Activated CD4-positive, alpha-beta T cell treated with anti-CD3 and anti-CD28 coated beads, Interleukin-2, amount 10 ng/mL, durations not matched to agents 7 days and 5 days (primary cell): ENCODE data around the gene SLC23A3. TPM values are rescaled to one million over a fixed set of nuclear protein-coding genes. Genes with fewer than 3 reads are reported as not detected.

Experiments used
- CTCF ChIA-PET: fragments of 350-600 bp; sonication (Branson Sonifier 250); formaldehyde crosslinking; loops from one replicate; lab custom pipeline; 2021; ENCODE audit warnings: antibody characterized with exemption; lab: Charles Lee
- POLR2A ChIA-PET: fragments of 350-600 bp; sonication (Branson Sonifier 250); formaldehyde crosslinking; loops from one replicate; lab custom pipeline; 2021; ENCODE audit warnings: antibody characterized with exemption; lab: Charles Lee
- DNase-seq: peaks from one replicate; pipeline ENCODE4 v3.0.0-alpha.2; 2020
- H3K27ac Mint-ChIP-seq: one replicate; pipeline ENCODE4 v1.8.0; 2021; ENCODE audit warnings: mild to moderate bottlenecking, moderate library complexity, mixed read lengths
- H3K27me3 Mint-ChIP-seq: one replicate; pipeline ENCODE4 v1.8.0; 2021; ENCODE audit warnings: mixed read lengths
- H3K36me3 Mint-ChIP-seq: one replicate; pipeline ENCODE4 v1.8.0; 2021; ENCODE audit warnings: low read depth, mixed read lengths
- H3K4me1 Mint-ChIP-seq: one replicate; pipeline ENCODE4 v1.8.0; 2021; ENCODE audit warnings: mixed read lengths
- H3K4me3 Mint-ChIP-seq: one replicate; pipeline ENCODE4 v1.8.0; 2021; ENCODE audit warnings: mild to moderate bottlenecking, moderate library complexity, mixed read lengths
- H3K9me3 Mint-ChIP-seq: one replicate; pipeline ENCODE4 v1.8.0; 2021; ENCODE audit warnings: mixed read lengths
- total RNA-seq, 2 experiments: library from RNA; stranded (reverse); gene quantifications; one replicate each; pipeline ENCODE4 v1.2.3, GENCODE V29; 2021

SLC23A3 gene
- total RNA-seq, 2 experiments from 2014 or later, result 2.3 to 2.8 TPM

DNA sequence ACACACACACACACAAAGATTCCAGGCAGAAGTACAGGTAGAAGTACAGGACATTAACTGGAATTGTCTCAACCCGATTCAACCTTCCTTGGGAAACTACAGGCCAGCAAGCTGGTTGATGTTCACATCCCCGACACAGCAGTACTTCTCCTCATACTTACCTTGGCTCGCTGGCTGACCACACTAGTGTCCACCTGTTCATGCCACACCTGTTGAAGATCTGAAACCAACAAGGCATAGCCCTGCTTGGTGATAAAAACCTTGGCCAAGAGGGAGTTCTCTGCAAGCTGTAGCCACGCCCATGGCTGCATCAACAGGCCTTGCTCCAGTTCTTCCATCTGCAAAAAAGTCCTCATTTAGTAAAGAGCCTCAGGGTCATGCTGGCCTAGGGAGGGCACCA lies 11.8 kb downstream of the SLC23A3 start:
- no peak overlapping the region for H3K4me3 Mint-ChIP-seq
- DNase-seq, result no peak
- H3K27ac Mint-ChIP-seq, result no peak overlapping the region
- no peaks in the 10 kb centered on the region for H3K27me3 Mint-ChIP-seq
- POLR2A ChIA-PET, result no interaction called here
- peaks cover 31% of the 10 kb centered on the region for H3K4me1 Mint-ChIP-seq
- H3K36me3 Mint-ChIP-seq, result peaks cover 18% of the 10 kb centered on the region
- H3K9me3 Mint-ChIP-seq, result no peaks in the 10 kb centered on the region
- CTCF ChIA-PET, result interaction anchor here (1.0 to 9.2 kb wide), 6 partner anchors 9 to 138 kb away, joined by 3 to 85 read pairs (median 10); no protein-coding TSS in a partner anchor

DNA sequence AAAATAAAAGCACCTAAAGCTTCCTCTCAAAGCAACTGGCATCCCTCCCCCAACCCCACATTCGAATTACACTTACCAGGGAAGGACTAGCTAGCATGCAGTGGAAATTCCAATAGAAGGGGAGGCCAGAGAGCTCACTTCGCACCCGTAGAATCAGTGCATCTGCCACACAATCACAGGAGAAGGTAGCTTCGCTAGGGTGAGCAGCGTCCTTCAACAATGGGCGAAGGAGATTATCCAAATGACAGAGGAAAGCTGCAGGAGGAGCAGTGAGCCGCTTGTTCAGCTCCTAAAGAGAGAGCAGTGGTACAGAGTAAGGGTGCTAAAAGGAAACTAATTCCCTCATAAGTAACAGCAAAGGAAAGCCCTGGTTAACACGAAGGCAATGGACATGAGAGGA lies 12.4 kb downstream of the SLC23A3 start:
- peaks cover 18% of the 10 kb centered on the region for H3K36me3 Mint-ChIP-seq
- H3K27ac Mint-ChIP-seq, result no peak overlapping the region
- peaks cover 31% of the 10 kb centered on the region for H3K4me1 Mint-ChIP-seq
- H3K4me3 Mint-ChIP-seq, result no peak overlapping the region
- H3K9me3 Mint-ChIP-seq, result no peaks in the 10 kb centered on the region
- H3K27me3 Mint-ChIP-seq, result no peaks in the 10 kb centered on the region
- no peak for DNase-seq
- ChIA-PET POLR2A (no interaction called here), CTCF (interaction anchor here (0.6 to 9.2 kb wide), 4 partner anchors 18 to 138 kb away, joined by 3 to 85 read pairs (median 8); no protein-coding TSS in a partner anchor)

DNA sequence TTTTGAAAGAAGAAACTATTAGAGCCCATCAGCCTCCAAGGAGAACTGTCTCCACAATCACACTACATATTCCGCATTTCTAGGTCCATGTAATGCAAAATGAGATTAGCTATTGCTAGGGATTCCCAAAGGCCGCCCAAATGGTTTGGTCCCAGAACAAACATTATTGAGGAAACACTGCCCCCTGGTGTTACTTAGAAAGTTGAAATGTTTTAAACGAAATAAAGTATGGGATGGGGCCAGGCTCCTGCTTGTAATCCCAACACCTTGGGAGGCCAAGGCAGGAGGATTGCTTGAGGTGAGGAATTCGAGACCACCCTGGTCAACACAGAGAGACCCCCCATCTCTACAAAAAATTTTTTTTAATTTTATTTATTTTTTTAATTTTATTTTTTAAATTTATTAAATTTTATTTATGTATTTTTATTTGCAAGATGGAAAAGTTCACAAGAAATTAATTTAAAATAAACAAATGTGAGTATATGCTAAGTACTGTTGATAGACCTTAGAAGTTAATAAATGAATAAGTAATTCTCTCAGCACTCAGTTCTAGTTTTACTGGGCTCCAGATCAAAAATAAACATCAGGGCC lies 14.7 kb downstream of the SLC23A3 start:
- ChIA-PET CTCF (interaction anchor here (0.7 to 9.2 kb wide), 13 partner anchors 16 to 175 kb away, joined by 3 to 85 read pairs (median 4); no protein-coding TSS in a partner anchor), POLR2A (no interaction called here)
- no peak overlapping the region for H3K27ac Mint-ChIP-seq
- no peak overlapping the region for H3K4me3 Mint-ChIP-seq
- DNase-seq, result peak; percentile 62
- H3K4me1 Mint-ChIP-seq, result peaks cover 21% of the 10 kb centered on the region
- no peaks in the 10 kb centered on the region for H3K9me3 Mint-ChIP-seq
- no peaks in the 10 kb centered on the region for H3K27me3 Mint-ChIP-seq
- peaks cover 22% of the 10 kb centered on the region for H3K36me3 Mint-ChIP-seq

DNA sequence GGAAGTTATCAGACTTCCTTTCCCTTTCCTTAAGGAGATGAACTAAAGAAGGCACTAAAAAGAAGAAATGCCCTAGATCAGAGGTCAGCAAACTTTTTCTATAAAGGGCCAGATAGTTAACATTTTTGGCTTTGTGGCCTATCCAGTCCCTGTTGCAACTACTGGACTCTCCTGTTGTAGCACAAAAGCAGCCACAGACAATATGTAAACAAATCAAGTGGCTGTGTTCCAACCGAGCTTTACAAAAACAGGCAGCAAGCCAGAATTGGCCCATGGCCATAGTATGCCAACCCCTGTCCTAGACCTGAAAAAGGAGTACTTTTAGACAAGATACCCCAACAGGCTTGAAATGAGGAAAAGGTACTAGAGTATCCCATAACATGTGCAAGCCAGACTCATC lies 20.2 kb downstream of the SLC23A3 start:
- CTCF ChIA-PET, result interaction anchor here (0.8 to 1.5 kb wide), 3 partner anchors 77 to 170 kb away, joined by 3 to 4 read pairs (median 4); no protein-coding TSS in a partner anchor
- POLR2A ChIA-PET, result no interaction called here
- Mint-ChIP-seq H3K27ac (no peak overlapping the region), H3K27me3 (no peaks in the 10 kb centered on the region), H3K9me3 (no peaks in the 10 kb centered on the region), H3K4me1 (no peaks in the 10 kb centered on the region), H3K36me3 (peaks cover 23% of the 10 kb centered on the region), H3K4me3 (no peak overlapping the region)
- no peak for DNase-seq

DNA sequence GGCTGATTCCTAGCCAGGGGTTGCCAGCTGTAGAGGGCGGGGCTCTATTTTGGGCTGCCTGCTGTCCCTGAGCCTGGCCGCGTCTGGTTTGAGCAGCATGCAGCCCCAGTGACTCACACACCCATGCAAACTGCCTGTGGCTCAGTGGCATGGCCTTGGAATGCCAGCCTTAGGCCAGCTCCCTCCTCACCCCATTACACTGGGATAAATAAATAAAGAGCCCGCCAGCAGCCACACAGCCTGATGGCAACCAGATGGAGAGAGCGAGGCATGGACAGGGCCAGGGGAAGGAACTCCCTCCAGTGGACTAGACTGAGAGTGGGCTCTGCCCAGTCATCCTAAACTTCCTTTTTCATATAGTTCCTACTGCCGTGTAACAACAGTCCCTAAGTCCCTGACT lies 27.5 kb downstream of the SLC23A3 start:
- peaks cover 27% of the 10 kb centered on the region for H3K36me3 Mint-ChIP-seq
- no peaks in the 10 kb centered on the region for H3K4me1 Mint-ChIP-seq
- no peaks in the 10 kb centered on the region for H3K9me3 Mint-ChIP-seq
- ChIA-PET POLR2A (no interaction called here), CTCF (interaction anchor here (1.4 to 1.5 kb wide), 2 partner anchors 17 to 84 kb away, joined by 5 to 6 read pairs; no protein-coding TSS in a partner anchor)
- no peak overlapping the region for H3K27ac Mint-ChIP-seq
- no peak overlapping the region for H3K4me3 Mint-ChIP-seq
- no peak for DNase-seq
- no peaks in the 10 kb centered on the region for H3K27me3 Mint-ChIP-seq

DNA sequence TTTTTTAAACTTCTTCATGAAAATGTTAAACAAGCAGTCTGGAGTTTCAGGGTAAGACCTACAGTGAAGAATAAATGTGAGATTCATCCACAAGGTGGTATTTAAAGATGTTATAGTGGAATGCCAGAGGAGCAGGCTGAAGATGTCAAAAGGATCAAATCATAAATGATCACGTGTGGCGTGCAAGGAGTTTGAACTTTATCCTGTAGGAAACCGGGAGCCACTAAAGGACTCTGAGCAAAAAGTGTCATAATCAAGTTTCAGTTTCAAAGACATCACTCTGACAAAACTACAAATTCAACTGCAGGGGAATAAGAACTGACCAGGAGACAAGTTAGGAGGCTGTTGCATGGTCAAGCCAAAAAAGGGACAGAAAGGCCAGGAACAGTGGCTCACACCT lies 29.1 kb downstream of the SLC23A3 start:
- no peak for DNase-seq
- Mint-ChIP-seq H3K36me3 (peaks cover 19% of the 10 kb centered on the region), H3K27me3 (no peaks in the 10 kb centered on the region), H3K4me3 (no peak overlapping the region), H3K27ac (no peak overlapping the region), H3K9me3 (no peaks in the 10 kb centered on the region), H3K4me1 (no peaks in the 10 kb centered on the region)
- ChIA-PET POLR2A (no interaction called here), CTCF (interaction anchor here (1.5 kb wide), 1 partner anchor 18 kb away, joined by 6 read pairs; no protein-coding TSS in a partner anchor)

DNA sequence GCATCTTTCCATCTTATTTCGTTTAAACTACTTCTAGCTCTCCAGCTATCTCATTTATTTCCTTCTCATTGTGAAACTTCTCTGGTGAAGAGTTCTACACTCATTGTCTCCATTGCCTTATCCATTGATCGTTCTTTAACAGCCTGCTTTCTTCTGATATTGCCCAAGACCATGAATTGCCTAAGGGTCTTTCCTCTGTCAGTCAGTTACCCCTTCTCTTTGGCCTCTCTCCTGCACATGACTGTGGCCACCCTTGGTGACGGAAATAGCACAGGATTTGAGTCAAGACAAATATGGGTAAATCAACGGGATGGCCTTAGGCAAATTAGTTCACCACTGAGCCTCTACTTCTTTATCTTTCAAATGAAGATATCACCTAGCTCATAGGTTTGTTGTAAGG lies 35.9 kb downstream of the SLC23A3 start:
- no peak for DNase-seq
- Mint-ChIP-seq H3K27ac (no peak overlapping the region), H3K27me3 (no peaks in the 10 kb centered on the region), H3K4me3 (no peak overlapping the region), H3K9me3 (no peaks in the 10 kb centered on the region), H3K36me3 (no peaks in the 10 kb centered on the region), H3K4me1 (no peaks in the 10 kb centered on the region)
- ChIA-PET POLR2A (no interaction called here), CTCF (interaction anchor here (0.9 to 1.4 kb wide), 4 partner anchors 11 to 104 kb away, joined by 3 to 5 read pairs (median 4); no protein-coding TSS in a partner anchor)

DNA sequence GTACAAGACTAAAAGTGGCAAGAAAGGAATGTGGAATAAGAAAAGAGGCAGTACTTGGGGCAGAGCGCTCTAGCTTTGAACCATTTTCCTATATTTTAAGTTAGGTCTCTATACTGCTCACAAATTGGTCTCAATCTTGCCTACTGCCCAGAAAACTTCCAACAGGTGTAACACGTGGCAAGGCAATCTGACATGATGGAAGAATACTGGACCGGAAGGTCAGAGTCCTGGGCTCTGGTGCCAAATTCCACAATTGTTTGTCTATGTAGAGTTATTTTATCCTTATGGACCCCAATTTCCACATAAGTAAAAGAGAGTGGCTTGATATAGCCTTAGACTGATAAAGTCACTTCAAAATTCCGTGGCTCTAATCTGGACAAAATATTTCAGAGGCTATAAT lies 38.1 kb downstream of the SLC23A3 start:
- no peaks in the 10 kb centered on the region for H3K27me3 Mint-ChIP-seq

DNA sequence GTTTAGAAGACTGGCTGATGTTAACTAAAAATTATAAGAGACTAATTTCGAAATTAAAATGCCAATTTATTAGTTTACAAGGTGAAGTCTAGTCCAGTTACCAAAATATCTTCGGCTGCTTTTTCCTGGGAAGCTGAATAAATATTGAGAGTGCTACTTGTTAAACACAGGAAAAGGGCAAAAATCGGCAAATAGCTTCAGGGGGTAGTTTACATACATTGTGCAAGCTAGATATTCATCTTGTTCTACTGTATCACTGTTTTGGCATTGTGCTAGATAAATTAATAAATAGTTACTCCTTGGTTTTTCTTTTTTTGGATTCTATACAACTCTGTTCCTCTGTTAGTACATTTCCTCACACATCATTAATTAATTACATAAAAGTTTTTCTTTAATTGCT lies 38.5 kb downstream of the SLC23A3 start:
- no peak overlapping the region for H3K27ac Mint-ChIP-seq
- CTCF ChIA-PET, result interaction anchor here (0.6 to 1.3 kb wide), 3 partner anchors 17 to 80 kb away, joined by 4 to 5 read pairs (median 4); no protein-coding TSS in a partner anchor
- H3K36me3 Mint-ChIP-seq, result no peaks in the 10 kb centered on the region
- no peak overlapping the region for H3K4me3 Mint-ChIP-seq
- no peaks in the 10 kb centered on the region for H3K9me3 Mint-ChIP-seq
- DNase-seq, result no peak
- no peaks in the 10 kb centered on the region for H3K27me3 Mint-ChIP-seq
- H3K4me1 Mint-ChIP-seq, result no peaks in the 10 kb centered on the region
- POLR2A ChIA-PET, result no interaction called here

More for the DNA sequence above, 38.1 kb downstream of the SLC23A3 start:
- Mint-ChIP-seq H3K36me3 (no peaks in the 10 kb centered on the region), H3K9me3 (no peaks in the 10 kb centered on the region), H3K27ac (no peak overlapping the region), H3K4me3 (no peak overlapping the region), H3K4me1 (no peaks in the 10 kb centered on the region)
- ChIA-PET CTCF (interaction anchor here (0.6 to 1.3 kb wide), 5 partner anchors 17 to 86 kb away, joined by 3 to 5 read pairs (median 4); no protein-coding TSS in a partner anchor), POLR2A (no interaction called here)
- no peak for DNase-seq

DNA sequence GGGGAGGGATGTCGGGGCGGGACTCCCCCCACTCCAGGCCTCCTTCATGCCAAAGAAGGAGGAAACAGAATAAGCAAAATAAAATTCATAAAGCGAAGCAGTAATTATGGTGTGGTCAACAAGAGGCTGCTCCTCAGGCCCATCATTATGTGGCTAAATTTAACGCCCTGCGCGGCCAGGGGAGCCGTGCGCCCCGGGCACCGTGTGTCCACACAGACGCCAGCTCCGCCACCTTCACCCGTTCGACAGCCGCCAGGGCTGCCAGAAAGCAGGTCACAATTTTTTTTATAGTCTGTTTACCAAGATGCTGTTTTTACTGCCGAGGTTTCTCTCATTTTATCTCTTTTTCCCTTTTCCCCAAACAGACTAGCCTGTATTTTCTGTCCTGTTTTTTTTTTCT lies 40.2 kb downstream of the SLC23A3 start:
- POLR2A ChIA-PET, result no interaction called here
- Mint-ChIP-seq H3K27me3 (no peaks in the 10 kb centered on the region), H3K4me1 (peaks cover under 1% of the 10 kb centered on the region), H3K9me3 (no peaks in the 10 kb centered on the region), H3K27ac (no peak overlapping the region), H3K4me3 (no peak overlapping the region), H3K36me3 (no peaks in the 10 kb centered on the region)
- CTCF ChIA-PET, result interaction anchor here (0.7 kb wide), 1 partner anchor 74 kb away, joined by 3 read pairs; no protein-coding TSS in a partner anchor
- no peak for DNase-seq

DNA sequence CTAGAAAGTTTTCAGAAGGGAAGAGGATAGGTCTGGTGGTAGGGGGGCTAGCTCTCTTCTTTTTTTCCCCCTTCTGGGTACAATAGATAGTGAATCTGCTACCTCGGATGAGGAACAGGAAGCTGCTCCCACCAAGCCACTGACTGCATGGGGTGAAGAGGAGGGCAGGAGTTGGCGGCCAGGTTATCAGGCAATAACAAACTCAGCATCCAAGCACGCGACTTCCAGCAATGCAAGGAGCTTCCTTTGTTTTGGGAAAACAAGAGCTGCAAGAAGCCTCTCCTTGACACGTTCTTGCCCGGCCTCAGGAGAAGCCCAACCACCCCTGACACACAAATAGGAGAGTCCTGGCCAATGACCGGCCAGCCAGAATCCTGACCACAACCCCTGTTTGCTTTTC lies 41.4 kb downstream of the SLC23A3 start:
- Mint-ChIP-seq H3K27me3 (no peaks in the 10 kb centered on the region), H3K4me1 (peaks cover 8% of the 10 kb centered on the region), H3K9me3 (no peaks in the 10 kb centered on the region), H3K27ac (no peak overlapping the region), H3K4me3 (no peak overlapping the region), H3K36me3 (no peaks in the 10 kb centered on the region)
- DNase-seq, result no peak
- ChIA-PET POLR2A (no interaction called here), CTCF (interaction anchor here (1.0 to 1.9 kb wide), 2 partner anchors 9 to 132 kb away, joined by 5 to 6 read pairs; no protein-coding TSS in a partner anchor)

DNA sequence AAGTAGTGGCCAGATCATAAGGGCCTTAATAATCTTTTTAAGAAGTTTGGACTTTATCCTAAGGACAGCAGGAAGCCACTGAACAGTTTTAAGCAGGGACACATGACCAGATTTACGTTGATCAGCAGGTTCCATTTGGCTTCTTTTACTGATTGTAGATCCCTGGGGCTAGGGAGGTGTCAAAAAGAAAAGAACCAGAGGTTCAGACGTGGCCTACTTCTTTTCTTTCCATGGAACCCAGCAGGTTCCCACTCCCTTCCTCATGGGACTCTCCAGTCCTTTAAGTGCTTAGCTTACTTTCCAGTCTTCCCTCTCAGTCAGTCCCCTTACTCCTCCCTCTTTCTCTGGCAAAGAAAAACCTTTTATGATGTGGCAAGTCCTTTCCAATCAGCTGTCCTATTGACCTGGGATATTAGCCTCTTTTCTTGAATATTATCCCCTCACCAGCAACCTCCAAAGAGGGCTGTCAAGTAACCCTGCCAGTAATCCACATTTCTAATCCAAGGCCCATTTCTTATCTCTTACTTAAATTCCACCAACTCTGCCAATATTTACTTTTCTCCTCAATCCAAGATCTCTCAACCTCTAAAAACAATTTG lies 42.7 kb downstream of the SLC23A3 start:
- H3K36me3 Mint-ChIP-seq, result no peaks in the 10 kb centered on the region
- H3K4me3 Mint-ChIP-seq, result no peak overlapping the region
- CTCF ChIA-PET, result interaction anchor here (1.9 kb wide), 1 partner anchor 8 kb away, joined by 6 read pairs; no protein-coding TSS in a partner anchor
- POLR2A ChIA-PET, result interaction anchor here (0.6 kb wide), 1 partner anchor 55 kb away, joined by 4 read pairs; no protein-coding TSS in a partner anchor
- H3K27me3 Mint-ChIP-seq, result no peaks in the 10 kb centered on the region
- DNase-seq, result no peak
- no peak overlapping the region for H3K27ac Mint-ChIP-seq
- H3K4me1 Mint-ChIP-seq, result peaks cover 8% of the 10 kb centered on the region
- no peaks in the 10 kb centered on the region for H3K9me3 Mint-ChIP-seq

DNA sequence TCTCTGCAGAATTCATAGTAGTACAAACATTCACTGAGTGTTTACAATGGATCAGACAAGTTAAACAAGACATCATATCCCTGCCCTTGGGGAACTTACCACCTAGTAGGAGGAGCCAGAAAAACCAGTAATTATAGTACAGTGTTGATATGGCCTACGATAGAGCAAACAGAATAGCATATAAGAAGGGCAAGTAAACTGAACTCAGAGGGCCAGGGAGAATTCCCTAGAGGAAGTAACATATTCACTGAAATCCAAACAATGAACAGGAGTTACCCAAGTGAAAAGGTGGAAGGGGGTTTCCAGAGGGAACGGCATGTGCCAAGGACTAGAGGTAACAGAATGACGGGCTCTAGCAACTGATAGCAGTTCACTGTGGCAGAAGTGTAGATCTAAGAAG lies 43.3 kb downstream of the SLC23A3 start:
- H3K9me3 Mint-ChIP-seq, result no peaks in the 10 kb centered on the region
- H3K4me3 Mint-ChIP-seq, result no peak overlapping the region
- no peak overlapping the region for H3K27ac Mint-ChIP-seq
- no peak for DNase-seq
- no peaks in the 10 kb centered on the region for H3K36me3 Mint-ChIP-seq
- H3K27me3 Mint-ChIP-seq, result no peaks in the 10 kb centered on the region
- H3K4me1 Mint-ChIP-seq, result peaks cover 8% of the 10 kb centered on the region
- CTCF ChIA-PET, result no interaction called here
- POLR2A ChIA-PET, result no interaction called here
